C4-2B (cell line): ENCODE data around the gene AFMID.

Experiments used
- H3K27ac ChIP-seq: fragments of 450-650 bp; 2 replicates; pipeline ENCODE4 v1.5.1; 2017
- CTCF ChIP-seq: fragments of 450-650 bp; conservative IDR thresholded peaks from 2 replicates; pipeline ENCODE4 v1.5.1; 2017; ENCODE audit warnings: mild to moderate bottlenecking
- ZFX ChIP-seq: fragments of 450-650 bp; IDR thresholded peaks from 2 replicates; pipeline ENCODE4 v1.6.1; 2017

Gene AFMID

GRCh38 chr17:78147315-78147998 is 39.7 kb upstream of the AFMID start:
- TF ChIP-seq ZFX = no peak
- TF ChIP-seq CTCF = no peak
- no peak overlapping the region for H3K27ac ChIP-seq

GRCh38 chr17:78148286-78149016 is 38.7 kb upstream of the AFMID start:
- TF ChIP-seq ZFX = no peak
- no peak for TF ChIP-seq CTCF
- no peak overlapping the region for H3K27ac ChIP-seq

- TF ChIP-seq CTCF = no peak
- TF ChIP-seq ZFX = no peak
- no peak overlapping the region for H3K27ac ChIP-seq
Measured at GRCh38 chr17:78151514-78152008, 35.6 kb upstream of the AFMID start.

- H3K27ac ChIP-seq = no peak overlapping the region
- TF ChIP-seq CTCF (no peak), ZFX (no peak)
Measured at GRCh38 chr17:78154903-78155811, 32.0 kb upstream of the AFMID start.

GRCh38 chr17:78159575-78160158 is 27.5 kb upstream of the AFMID start:
- H3K27ac ChIP-seq = no peak overlapping the region
- no peak for TF ChIP-seq ZFX
- TF ChIP-seq CTCF = no peak

- H3K27ac ChIP-seq = peak overlapping the region; percentile 36
- TF ChIP-seq CTCF (no peak), ZFX (no peak)
Measured at GRCh38 chr17:78163881-78164747, 23.0 kb upstream of the AFMID start.
